Testis (tissue), 2 donors: ENCODE data around the gene DIS3L.

ENCODE experiments used
- POLR2A ChIP-seq: fragments of 450-650 bp; IDR thresholded peaks from one replicate; pipeline ENCODE4 v1.6.1; 2017; ENCODE audit warnings: antibody characterized with exemption, mild to moderate bottlenecking, moderate library complexity
- TF ChIP-seq, protein P1 (sequence below), 3 experiments: fragments of 450-650 bp in 2 of 3; fragments of 200-600 bp in 1 of 3; sonication (generic) in 1 of 3; IDR thresholded peaks; one replicate each; pipeline ENCODE4 v1.5.1; 2016 to 2019; ENCODE audit warnings: antibody characterized with exemption in 3 of 3, mild to moderate bottlenecking in 2 of 3, moderate library complexity in 1 of 3

DNA sequence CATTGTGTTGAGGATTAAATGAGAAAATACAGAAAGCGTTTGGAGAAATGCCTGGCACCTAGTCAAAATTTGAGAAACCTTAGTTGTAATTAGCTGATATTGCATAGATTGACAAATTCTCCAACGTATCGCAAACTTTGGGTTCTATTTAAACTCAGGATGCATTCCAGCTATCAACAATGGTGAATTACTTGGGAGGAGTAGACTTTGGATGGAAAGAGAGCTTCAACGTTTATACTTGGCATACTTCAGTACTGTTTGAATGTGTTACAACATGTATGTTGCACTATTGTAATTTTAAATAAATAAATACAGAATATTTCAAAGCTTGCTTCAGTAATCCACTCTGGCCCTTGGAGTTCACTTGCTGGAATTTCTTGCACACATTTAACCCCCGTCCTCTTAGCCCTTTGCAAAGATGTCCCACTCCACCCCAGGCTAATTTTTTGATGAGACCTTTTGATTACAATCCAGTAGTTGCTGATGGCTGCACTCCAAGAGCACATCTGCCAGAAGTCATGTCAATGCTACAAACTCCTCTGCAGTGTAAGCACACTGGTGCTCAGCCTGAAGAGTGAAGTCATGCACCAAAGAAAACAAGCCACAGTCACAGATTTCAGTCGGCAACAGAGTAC is 4.7 kb upstream of the DIS3L start:
- TF ChIP-seq, protein P1, sequence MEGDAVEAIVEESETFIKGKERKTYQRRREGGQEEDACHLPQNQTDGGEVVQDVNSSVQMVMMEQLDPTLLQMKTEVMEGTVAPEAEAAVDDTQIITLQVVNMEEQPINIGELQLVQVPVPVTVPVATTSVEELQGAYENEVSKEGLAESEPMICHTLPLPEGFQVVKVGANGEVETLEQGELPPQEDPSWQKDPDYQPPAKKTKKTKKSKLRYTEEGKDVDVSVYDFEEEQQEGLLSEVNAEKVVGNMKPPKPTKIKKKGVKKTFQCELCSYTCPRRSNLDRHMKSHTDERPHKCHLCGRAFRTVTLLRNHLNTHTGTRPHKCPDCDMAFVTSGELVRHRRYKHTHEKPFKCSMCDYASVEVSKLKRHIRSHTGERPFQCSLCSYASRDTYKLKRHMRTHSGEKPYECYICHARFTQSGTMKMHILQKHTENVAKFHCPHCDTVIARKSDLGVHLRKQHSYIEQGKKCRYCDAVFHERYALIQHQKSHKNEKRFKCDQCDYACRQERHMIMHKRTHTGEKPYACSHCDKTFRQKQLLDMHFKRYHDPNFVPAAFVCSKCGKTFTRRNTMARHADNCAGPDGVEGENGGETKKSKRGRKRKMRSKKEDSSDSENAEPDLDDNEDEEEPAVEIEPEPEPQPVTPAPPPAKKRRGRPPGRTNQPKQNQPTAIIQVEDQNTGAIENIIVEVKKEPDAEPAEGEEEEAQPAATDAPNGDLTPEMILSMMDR (IDR thresholded peaks at IDR 0.05) = no peak
- no peak for TF ChIP-seq POLR2A
